ENCODE results near the gene IQSEC2.
A peak's percentile ranks its signal among the peaks of the same experiment; 100 is the strongest.

Gene IQSEC2

DNA sequence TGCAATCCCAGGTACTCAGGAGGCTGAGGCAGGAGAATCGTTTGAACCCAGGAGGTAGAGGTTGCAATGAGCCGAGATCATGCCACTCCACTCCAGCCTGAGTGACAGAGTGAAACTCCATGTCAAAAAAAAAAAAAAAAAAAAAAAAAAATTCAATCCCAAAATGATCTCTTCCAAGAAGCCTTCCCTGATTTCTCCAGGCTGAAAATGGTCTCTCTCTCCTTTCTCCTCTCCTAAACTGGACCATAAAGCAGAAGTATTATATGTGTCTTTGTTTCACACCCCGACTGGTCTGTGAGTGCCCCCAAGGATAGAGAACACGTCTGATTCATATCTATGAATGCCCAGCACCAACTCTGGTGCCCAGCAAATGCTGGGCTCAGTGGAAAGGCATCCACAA, 39.1 kb downstream of the IQSEC2 start:
- no peak for DNase-seq (ENCODE audit: low spot score)

DNA sequence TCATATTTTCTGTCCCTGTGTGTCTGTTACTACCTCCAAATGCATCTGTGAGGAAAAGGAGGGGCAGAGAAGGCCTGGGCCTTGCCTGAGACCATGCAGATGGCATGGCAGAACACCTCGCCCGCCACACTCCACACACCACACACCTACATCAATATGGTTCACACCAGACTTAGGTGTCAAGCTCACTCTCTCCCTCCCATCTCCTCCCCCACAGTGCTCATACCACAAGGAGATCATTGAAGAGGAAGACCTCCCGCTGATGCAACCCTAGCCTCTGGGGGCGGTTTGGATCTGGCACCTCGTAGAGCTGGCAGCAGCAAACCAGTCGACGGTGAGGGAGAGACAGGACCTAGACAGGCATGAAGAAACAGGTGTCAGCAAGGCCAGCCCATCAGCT, 39.8 kb downstream of the IQSEC2 start:
- no peak for DNase-seq (ENCODE audit: low spot score)

- peak; percentile 9 for DNase-seq (ENCODE audit: low spot score)
Measured at GRCh38 chrX:53239474-53239873, 41.9 kb downstream of the IQSEC2 start.

DNA sequence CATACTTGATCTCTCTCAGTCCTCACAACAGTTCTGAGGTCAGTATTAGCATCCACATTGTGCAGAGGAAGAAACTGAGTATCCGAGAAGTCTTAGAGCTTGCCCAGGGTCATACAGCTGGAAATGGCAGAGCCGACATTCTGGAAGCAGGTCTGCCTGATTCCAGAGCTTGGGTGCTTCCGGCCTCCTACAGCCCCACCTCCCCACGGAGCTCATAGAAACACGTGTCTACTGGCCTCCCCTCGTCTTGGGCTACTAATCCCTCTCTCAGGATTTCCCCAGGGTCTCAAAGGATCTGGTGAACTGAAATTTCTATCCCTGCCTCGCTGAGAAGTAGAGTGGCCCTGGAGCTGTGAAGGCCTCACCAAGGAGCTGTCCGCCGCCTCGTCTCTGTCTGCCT, 44.3 kb downstream of the IQSEC2 start:
- DNase-seq (ENCODE audit: low spot score): no peak

GRCh38 chrX:53236025-53236679, 45.2 kb downstream of the IQSEC2 start:
- no peak for DNase-seq (ENCODE audit: low spot score)

GRCh38 chrX:53235566-53235965, 45.8 kb downstream of the IQSEC2 start:
- DNase-seq (ENCODE audit: low spot score): no peak

DNA sequence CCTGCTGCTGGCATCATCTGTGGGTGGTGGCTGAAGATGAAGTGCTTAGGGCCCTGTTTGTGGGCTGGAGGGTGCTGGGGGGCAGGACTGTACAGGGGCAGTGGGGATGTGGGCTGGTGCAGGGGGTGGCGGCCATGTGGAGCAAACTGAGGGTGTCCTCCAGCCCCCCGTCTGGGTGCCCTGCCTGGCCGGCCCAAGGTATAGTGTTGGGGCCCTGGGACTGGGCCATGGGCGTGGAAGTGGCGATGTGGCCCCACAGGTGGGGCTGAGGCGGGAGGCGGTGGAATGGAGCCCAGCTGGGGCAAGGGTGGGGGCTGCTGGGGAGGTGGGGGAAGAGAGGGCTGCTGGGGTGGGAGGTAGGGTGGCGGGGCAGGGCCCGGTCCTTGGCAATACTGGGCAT, 46.9 kb downstream of the IQSEC2 start:
- no peak for DNase-seq (ENCODE audit: low spot score)

GRCh38 chrX:53233536-53233935, 47.8 kb downstream of the IQSEC2 start:
- DNase-seq (ENCODE audit: low spot score): no peak

DNA sequence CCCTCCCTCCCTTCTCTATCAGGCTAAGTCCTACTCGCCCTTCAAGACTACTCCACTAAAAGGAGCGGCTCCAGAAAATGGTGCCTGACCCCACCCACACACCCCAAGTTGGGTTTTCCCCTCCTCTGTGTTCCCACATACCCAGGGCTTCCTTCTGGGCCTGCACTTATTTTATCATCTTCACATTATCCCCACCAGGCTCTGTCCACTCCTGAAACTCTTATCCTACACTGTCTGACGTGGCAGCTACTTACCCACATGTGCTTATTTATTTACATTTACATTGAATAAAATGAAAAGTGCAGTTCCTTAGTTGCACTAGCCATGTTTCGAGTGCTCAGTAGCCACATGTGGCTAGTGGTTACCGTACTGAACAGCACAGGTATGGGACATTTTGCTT, 51.3 kb downstream of the IQSEC2 start:
- DNase-seq (ENCODE audit: low spot score): no peak

GRCh38 chrX:53227224-53227765, 54.1 kb downstream of the IQSEC2 start:
- DNase-seq (ENCODE audit: low spot score): no peak

- peak; percentile 92 for DNase-seq (ENCODE audit: low spot score)
Measured at GRCh38 chrX:53224860-53225797, 56.3 kb downstream of the IQSEC2 start, which contains the start of gene KDM5C. TSS of gene KDM5C (minus strand) at chrX:53225207. CDS start at chrX:53224889, 318 bp downstream.

DNA sequence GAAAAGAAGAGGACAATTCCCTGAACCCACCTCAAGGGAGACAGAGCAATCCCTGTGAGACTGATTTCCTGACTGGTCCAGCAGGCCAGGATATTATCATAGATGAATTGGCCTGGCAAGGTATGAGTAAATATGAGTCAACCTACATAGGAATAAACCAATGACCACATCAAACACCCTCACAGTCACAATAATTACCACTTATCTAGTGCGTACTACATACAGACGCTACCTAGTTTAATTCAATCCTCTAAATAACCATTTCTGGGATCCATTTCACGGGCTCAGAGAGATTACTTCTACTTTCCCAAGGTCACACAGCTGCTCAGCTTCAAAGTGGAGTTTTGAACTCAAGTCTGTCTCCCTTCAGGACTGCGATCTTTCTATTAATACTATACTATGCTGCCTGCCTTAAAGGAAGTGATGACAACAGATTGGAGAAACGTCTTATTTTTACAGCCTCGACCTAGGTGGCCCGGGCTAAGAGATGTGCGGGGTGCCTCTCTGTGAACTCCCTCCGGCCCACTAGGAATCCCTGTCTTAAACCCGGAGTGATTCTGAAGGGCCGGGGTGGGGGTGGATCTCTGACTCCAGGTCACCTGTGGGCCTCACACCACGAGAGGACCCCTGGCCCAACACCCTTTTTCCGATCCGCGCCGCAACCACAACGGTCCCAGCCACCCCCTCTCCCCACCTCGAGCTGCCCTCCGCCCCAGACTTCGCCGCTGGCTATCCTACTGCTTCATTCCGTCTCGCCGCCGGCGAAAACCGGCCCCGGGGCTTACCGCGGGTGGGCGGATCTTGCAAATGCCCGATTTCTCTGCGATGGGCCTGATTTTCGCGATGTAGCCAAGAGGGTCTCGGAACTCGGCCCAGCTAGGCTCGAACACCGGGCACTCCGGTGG, 57.2 kb downstream of the IQSEC2 start:
- peak; percentile 11 for DNase-seq (ENCODE audit: low spot score)

DNA sequence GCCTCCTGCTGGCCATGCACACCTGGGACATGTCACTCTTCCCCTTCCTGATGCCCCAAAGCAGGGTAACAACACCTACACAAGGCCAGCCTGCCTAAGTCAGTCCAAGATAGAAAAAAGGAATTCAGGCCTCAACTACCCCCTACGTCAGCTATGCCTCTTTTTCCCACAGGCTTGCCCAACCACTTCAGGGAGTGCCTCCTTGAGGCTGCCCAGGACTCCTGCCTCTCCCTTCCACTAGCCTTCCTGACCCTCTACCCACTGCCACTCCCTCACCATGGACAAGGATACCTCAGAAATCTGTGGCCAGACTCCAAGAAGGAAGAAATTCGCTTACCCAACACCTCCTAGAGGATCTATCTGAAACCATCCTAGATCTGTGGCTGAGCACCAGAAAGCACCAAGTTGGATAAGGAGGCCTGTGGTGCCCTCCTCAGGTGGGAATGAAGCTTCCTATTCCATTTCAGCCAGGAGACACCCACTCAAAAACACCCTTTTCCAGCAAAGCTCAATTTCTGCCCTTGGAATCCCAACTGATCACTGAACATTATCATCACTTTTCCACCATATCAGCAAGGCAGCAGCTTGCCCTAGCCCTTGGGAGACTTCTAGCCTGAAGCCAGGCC, 58.2 kb downstream of the IQSEC2 start:
- DNase-seq (ENCODE audit: low spot score): no peak

Data from germinal center (tissue), 1 donor.